ENCODE measurements around the gene NXPH1.

Gene NXPH1

DNA sequence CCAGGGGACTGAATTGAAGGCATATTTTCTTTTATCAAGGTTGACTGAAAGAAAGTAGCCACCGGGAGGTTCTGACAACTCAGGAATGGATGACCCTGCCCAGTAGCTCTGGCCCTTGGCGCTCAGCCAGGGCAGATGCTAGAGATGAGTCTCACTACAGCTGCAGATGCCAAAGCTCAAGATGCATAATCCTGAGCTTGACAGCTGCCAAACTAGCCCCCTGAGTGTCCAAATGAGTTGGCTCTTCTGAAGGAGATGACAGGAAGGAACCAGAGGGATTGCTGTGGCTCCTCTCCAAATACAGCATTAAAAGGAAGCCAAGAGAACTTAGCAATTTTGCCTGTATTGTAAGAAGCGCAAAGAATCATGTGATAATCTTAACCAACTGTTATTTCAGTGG is 78.4 kb downstream of the NXPH1 start:
- no peak for DNase-seq

DNA sequence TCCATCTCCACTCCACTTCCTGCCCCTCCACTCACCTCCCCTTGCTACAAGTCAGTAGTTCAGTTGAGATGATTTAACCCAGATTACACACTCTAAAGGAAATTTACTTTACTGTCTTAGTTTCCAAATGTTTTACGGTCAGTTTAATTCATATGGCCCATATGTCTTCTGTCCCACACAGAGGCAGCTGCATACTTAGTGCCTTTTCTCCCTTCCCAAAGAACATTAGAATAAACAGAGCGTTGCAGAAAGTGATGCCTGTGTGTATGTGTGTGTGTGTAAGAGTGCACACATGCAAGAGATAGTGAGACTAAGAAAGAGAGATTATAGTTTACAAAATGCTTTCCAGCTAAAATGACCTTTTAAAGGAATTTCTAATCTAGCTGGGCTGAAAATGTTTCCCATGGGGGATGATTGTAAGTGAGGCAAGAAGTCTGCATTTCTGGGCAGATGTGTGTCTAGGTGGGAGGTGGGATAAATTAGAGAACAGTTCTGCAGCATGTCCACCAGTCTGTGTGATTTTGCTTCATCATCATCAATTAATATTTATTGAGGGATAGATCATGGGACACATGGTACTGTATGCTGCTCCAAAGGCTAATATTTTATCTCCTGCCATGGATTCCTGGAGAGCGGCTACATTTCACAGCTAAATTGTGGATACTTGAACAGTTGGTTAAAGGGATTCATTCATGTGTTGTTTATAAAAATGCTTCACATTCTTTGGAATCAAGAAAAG is 81.5 kb downstream of the NXPH1 start:
- no peak for DNase-seq

DNA sequence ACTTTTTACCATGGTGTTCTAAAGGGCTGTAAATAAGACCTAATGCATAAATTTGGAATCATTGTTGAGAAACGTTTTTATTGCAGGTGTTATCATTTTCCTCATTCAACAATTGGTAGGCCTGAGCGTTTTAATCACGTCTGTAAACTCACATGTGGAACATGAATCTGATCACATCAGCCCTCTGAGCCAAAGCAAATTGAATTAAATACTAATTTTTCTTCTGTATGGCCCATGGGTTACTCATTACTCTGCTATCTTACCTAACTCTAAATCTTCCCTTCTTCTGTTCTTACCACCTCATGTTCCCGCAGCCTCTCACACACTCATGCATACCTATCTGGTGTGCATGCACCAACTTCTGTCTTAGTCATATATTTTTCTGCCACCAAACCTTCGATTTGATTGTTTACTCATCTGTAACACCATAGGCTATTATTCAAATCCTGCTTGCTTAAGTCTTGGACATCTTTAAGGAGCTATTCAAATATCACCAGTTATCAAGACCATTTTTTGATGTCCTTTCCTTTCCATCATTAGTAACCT is 82.3 kb downstream of the NXPH1 start:
- no peak for DNase-seq

DNA sequence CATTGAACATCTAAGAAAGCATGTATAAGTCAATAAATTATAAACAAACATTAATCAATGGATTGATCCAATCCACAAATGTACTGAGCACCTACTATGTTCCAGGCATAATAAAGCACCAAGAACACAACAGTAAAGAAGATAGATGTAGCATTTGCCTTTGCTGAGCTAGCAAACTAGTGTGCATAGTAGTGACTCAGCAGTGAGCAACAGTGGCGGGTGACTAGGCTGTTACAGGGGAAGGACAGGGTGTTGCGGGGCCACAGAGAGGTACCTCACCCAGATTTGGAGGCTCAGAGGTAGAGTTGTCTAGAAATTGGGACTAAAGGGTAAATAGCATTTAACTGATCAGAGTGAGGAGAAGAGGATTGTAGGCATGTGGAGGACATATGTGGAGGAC is 83.6 kb downstream of the NXPH1 start:
- DNase-seq: no peak

DNA sequence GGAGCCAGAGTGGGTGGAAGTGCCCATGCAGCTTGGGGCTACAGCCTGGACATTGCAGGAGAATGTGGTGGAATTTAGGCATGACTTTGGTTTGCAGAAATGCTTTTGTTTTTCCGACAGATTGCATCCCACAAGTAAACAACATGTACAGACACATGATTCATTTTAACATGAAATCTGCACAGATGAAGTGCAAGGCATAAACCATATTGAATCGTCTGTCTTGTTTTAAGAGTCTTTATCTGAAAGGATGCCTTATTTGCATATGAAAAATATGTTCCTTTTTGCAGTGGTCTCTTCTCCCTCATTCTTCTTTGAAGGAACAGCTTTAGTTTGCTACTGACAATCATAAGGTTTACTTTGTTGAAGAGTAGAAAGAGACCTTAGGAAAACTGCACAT is 94.9 kb downstream of the NXPH1 start:
- DNase-seq: no peak

DNA sequence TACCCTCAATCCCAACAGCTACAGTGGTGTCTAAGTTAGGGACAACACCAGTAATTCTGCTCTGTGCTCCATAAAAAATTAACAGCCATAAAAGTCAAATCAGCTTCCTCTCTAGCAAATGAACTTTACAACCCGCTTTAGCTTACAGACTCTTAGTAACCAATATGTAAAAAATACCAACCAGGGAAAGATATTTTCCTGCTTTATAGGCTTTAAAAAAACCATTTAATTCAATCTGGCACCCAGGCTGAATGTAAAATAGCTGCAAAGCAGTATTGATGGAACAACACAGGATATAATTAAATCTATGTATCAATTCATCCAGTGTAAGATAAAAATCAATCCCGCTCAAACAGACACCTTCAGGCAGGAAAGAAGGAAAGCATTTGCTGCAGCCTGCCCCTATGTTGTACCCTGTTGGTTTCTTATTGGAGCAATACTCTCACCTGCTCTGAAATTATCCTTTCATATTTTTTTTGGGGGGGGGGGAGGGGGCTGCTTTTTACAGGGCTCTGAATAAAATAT is 98.6 kb downstream of the NXPH1 start:
- DNase-seq: no peak

DNA sequence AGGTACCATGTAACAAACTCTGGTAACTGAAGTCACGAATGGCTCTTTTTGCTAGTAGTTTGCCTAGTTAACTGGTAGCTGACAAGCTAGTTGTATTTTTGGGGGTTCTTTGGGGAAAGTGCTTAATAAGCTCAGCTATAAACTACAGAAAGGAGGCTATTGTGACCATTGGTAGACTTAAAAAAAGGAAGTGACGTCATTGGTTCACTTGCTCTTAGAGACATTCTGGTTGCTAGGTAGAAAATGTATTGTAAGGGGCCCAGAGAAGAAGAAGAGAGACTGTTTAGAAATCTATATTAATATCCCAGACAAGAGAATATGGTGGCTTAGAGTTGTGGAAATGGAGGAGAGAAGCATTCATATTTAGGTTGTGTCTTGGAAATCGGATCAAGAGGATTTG is 103.0 kb downstream of the NXPH1 start:
- DNase-seq: no peak

DNA sequence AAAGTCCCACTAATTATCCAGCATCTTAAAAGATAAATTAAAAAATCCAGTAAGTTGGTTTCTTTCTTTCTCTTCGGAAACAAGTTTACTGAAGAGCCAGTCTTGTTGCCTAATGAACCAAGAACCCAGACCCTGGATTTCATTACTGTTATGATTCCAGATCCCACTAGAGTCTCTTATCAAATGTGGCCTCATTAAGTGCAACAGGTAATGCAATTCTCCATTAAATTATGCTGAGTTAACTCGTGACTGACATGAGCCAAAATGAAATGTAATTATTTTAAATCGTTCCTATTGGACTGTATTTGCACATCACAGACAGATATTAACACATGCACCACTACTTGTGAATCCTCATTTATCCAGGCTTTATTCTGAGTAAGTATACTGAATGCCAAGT is 115.6 kb downstream of the NXPH1 start:
- DNase-seq: no peak

DNA sequence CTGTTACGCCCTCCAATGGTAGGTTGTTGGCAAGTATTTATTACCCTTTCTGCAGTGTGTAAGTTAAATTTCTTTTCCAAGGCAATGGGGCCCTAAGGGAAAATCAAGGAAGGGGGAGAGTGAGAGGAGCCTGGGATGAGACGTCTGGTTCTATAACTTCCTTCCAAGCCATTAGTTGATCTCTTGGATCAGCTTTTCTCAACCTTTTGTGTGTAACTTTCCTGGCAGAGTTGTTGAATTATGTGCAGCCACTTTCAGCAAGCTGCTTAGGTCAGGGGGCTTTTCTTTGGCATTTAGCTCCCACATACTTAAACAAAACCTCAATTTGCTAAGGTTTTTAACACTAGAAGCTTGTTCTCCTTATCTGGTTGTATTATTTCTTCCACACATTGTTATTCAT is 127.1 kb downstream of the NXPH1 start:
- no peak for DNase-seq

DNA sequence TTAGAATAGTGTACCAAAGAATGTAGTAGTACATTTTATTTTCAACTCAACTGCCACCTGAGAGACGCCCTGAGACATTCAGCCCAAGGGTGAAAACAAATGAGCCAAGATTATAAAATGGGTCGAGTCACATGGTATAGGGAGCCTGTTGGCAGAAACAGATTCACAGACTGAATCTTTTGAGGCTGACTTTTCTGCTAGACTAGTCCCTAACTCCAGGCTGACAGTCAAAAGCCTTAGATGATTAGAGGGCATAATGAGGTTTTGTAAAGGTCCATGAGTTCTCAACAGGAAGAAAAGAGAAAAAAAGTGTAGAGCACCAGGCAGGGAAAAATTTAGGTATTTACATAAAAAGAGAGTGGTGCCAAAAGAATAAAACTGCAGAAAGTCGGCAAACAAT is 128.0 kb downstream of the NXPH1 start:
- DNase-seq: no peak

DNA sequence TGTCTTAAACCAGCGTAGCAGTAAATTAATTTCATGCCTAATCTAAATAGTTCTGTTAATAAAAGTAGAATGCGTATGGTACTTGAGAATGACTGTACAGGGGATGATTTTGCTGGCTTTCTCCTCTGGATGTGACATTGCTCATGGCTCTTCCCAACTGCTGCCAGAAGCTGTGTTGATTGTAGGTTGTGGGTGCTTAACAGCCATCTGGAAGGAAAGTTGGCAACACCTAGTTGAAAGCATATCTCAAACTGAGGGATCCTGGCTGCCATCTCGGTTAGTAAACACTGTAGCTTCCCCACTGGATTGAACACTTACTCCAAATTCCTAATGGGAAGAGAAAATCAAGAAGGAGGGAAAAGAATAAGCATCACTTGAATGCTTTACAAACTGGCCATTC is 130.9 kb downstream of the NXPH1 start:
- no peak for DNase-seq

DNA sequence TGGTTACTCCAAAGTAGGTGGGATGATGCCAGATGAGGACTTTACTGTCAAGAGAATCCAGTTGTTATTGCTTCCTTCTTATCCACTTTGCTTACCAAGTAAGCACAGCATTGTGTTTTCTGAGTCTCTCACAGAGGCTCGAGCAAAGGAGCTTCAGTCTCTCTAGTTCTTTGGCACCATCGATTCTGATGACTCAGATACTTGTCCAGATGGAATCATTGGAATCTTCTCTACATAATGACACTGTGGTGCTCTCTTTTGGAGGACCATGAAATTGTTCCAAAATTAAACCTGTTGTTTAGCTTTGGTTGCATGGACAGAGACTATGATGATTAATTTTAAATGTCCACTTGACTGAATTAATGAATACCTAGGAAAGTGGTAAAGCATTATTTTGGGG is 132.6 kb downstream of the NXPH1 start:
- no peak for DNase-seq

DNA sequence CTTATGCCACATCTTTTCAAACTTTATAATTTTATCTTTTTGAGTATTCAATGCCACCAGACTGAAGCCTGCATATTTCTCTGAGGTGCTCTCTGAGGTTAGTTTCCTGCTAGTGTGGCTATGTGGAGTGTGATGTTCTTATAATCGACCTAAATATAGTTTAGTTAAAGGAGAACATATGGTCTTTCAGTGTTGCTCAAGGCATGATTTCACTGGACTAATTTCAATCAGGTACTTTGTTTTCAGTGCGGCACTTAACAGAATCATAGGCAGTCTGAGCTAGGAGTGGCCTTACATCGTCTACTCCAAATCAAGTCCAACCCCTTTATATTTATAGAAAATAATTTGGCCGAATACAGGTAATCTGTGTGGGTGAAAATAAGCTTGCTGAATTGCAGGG is 134.2 kb downstream of the NXPH1 start:
- DNase-seq: no peak

DNA sequence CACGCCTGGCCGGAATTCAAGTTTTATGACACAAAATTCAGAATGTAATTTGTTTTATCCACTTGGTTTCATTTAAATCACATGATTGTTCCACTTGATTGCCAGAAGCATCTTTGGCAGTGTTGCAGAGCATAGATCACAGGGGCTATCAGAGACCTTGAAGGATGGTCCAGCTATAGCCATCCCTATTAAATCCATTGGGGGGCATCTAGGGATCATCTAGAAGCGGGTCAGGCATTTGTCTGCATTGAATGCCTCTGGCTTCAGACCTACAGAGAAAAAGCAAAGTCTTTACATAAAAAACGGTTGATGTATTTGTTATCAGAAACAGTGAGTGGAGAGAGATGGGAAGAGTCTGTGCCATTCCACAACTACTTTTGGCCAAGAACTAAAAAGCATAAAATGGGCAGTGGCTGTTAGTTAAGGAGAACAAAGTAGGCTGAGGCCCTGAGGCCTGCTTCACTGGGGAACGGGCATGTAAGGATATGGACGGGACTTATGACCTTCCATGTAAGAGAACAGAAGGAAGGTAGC is 146.3 kb downstream of the NXPH1 start:
- no peak for DNase-seq

DNA sequence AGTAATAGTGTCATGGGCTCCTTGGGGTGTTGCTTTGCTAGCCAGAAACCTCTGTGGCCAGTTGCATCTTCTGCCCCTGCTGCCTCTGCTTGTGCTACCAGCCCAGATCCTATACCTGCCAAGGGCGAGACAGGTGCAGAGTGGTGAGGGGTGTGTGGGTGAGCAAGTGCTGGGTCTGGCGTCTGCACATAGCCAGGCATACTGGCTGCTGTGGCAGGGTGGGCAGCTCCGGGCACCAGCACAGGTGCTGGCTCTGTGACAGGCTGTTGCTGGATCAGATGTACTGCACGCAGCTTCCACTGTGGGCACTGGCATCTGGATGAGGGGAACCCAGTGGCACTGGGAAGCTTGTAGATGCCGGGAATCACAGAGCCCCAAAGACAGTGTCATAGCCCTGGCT is 148.4 kb downstream of the NXPH1 start:
- DNase-seq: no peak

DNA sequence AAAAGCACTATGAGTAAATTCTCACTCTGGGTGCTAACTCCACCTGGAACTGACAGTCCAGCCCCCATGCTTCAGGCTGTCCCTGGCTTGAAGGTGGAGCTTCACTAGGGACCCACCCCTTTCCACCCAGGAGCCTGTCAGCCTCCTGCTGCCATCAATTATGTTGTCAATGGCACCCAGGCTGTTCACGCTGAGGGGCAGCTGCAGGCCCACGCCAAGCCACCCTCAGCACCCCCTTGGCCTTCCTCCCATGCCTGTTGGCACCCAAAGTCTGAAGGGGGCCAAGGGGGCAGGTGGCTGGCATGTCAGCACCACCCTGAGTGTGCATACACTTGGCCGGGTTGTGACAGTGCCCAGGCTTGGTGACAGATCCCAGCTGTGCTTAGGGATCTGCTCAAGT is 149.3 kb downstream of the NXPH1 start:
- no peak for DNase-seq

DNA sequence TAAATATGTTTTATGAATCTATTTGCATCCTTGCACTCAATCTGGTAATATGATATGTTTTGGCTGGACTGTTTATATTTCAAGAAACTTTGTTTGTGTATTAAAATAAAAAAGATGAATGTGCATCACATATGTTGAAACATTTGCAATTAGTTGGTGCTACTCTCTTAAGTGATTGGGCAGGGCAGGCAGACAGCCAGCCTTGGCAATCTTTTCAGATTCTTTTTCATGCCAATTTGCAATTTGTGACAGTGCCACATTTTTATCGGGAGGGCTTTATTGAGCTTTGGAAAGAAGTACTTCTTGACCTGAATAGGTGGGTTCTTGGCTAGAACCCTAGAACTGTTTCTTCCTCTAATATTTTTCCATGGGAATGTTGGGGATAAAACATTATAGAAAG is 152.2 kb downstream of the NXPH1 start:
- DNase-seq: no peak

DNA sequence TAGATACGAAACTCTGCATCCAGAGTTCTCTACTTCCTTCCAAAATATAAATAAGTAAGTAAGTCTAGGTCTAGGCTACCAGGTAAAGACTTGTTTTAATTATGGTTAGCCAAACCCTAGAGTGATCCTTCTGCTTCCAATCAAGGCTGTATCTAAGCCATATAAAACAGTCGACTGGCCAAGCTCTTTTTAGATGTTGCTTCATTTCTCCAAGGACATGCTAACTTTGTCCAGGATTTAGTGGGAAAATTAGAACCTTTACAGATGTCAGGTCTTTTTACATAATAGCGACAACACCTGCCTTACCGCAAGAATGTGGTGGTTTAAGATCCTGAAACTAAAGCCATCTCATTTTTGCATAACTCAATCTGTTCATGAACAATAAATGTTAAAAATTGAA is 156.8 kb downstream of the NXPH1 start:
- no peak for DNase-seq

DNA sequence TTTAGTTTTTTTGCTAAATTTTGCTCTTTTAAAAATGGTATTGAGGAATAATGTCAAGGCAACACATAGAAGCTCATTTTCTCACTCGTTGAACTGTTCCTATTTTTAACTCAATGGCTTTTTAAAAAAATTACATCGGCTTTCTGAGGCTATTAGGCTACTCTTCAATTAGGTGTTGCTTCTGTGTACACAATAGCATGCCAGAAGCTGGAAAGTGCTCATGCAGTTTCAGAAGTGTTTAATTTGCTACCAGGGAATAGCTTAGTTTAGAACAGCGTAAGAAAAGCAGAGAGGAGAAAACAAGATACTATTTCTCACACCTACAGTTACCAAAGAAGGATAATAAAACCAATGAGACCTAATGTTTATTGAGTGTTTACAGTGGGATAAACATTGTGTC is 157.4 kb downstream of the NXPH1 start:
- DNase-seq: no peak

DNA sequence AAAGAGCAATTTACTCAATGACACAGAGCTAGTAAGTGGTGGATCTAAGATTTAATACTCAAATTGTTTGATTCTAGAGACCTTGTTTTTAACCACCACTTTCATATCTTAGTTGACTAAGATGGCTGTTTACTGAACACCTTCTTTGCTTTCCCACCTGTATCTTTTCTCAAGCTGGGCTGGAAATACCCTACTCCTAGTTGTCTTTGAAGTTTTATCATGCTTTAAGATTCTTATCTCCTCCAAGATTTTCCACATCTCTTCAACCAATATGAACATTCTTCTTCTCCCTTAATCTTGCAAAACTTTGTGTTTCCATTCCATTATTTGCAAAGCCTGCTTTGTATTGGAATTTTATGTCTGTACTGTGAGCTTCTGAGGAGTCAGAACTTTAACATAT is 157.9 kb downstream of the NXPH1 start:
- DNase-seq: no peak

DNA sequence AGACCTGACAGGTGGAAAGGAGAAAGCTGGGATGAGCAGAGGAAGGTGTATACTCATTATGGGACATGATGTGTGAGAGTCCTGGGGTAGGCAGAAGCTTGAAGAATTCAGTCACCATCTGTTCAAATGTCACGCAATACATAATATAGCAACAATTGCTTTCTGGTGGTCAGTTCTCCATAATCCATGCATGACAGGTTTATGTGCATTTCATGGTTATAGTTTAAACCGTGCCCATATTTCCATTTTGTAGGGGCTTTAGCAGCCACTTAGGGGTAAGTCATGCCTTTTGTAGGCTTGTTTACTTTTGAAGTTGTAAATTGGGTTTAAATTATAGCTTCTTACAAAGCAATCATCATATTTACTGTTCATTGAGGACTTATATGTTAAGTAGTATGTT is 158.8 kb downstream of the NXPH1 start:
- no peak for DNase-seq

DNA sequence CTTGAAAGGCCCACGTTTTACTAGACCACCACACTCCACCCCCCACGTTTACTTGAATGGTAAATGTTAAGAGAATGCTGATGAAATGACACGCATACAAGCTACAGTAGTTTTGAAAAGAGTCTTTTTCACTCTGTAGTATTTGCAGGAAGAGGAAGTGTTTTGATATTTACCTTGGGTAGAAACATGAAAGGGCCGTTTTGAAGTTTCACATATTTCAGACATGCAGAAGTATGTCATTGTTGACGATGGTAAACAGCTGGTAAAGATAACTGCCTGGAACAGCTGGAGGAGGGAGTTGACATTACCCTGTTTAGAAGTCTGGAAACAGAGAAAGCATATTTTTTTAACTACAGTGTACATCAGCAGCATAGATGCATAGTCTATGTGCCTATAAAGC is 160.7 kb downstream of the NXPH1 start:
- no peak for DNase-seq

DNA sequence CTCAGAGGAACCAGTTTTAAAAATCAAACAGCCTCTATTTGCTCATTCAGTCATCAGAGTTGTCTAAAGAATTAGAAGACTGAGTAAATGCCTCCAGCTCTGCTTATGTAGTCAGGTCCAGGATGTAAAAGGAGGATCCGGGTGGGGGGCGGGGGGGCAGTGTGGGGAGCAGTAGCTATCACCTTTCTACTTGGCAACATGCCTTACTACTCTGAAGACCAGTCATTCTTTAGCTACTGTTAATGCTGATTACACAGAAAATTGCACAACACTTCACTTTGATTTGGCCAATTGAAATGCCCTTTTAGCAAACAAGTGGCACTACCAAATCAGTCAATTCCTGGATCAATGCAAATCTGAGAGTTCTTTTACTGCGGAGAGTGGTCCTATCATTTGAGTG is 164.2 kb downstream of the NXPH1 start:
- no peak for DNase-seq

DNA sequence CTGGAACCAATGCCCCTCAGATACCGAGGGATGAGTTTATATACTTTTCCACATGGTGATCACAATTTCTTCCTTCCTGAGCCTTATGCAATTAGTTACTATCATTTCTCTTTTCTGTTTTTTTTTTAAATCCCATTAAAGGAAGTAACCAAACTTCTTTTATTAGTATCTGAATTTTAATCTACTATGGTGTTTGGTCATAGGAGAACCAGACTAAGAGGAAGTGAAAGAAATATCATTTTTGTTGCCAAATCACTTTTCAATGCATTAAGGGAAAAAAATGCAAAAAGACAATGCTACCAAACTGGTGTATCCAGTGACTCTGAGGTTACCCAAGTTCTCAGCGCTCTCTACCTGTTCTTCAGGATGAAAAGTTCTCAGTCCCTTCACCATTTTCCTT is 167.7 kb downstream of the NXPH1 start:
- no peak for DNase-seq

DNA sequence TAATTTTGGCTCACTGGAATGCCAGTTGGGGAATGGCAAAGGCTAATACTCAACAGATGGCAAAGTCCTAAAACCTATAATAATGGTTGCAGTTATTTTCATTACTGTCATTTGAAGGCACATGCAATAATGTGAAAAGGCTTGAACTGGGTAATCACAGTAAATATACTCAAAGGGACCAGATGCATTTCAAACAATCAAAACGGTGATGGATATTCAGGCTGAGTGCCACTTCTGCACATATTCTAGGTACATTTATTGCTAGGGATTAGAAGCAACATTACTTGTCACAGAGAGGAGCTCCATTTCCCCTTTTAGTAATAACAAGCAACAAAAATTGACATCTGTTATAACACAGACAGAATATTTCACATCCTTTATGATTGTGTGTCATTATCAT is 171.8 kb downstream of the NXPH1 start:
- no peak for DNase-seq
